NCI-H2171 (cell line): ENCODE data around the gene SYVN1.
A peak's percentile ranks its signal among the peaks of the same experiment; 100 is the strongest.
"Not testable (repeated sequence)": the region's sequence is repeated elsewhere in the genome, so short reads cannot be mapped to it uniquely, and the experiment has no call there.

Experiments used
- DNase-seq: peaks from one replicate; lab custom pipeline; 2025; lab: John Stamatoyannopoulos, UW

Gene SYVN1

DNA sequence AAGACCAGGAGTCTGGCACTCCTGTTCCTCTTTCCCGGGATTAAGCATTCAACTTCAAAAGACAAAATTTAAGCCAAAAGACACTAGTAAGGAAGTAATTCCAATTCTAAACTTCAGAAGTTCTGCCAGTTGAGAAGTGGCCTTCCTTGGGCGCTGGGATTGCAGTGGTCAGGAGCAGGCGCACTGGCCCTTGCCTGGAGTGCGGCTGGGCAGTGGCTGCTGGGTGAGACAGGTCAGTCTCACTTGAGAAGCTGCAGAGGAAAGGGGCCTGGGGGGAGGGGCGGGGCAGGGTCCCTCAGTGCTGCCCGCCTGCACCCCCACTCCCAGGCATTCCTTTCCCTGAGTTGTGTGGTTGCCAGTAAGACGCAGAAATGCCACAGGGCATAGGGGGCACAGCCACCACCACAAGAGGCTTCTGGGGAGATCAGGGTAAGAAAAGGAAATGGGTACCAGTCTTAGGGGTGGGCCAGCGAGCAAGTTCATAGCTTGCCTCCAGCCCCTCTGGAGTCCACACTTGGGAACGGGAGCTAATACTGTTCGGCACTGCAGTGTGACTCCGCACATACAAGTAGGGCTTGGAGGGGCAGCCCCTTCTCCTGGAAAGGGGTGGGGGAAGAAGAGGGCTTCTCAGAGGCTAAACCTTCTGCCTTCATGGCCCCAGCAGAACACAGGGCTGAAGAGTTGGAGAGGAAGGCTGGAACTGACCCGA is 6.7 kb downstream of the SYVN1 start:
- DNase-seq, result no peak

DNA sequence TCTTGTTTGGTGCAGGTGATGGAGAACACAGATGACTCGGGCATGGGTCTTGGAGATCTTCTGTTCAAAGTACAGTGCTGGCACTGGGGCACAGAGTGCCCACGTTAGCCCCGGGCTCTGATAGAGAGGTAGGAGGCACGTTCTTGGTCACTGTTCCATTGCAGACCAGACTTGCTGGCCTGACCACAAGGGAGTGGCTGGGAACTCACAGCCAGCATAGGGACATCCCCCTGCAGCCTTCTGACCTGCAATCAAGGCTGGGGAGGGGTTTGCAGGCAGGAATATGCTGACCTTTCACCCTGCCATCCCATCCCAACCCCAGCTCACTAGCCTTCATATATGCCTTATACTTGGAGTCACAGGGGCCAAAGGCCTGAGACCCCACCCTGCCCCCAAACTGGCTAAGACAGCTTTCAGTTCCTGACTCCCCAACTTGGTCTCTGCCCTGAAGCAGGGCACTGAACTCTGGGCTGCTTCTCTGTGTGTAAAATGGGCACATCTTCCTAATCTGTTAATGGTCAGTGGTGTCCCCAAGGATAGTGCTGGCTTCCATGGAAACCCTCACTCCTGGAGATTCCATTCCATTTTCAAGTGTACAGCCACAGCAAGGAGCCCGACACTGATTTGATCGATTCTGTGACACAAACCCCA is 7.6 kb downstream of the SYVN1 start:
- DNase-seq, result no peak

DNA sequence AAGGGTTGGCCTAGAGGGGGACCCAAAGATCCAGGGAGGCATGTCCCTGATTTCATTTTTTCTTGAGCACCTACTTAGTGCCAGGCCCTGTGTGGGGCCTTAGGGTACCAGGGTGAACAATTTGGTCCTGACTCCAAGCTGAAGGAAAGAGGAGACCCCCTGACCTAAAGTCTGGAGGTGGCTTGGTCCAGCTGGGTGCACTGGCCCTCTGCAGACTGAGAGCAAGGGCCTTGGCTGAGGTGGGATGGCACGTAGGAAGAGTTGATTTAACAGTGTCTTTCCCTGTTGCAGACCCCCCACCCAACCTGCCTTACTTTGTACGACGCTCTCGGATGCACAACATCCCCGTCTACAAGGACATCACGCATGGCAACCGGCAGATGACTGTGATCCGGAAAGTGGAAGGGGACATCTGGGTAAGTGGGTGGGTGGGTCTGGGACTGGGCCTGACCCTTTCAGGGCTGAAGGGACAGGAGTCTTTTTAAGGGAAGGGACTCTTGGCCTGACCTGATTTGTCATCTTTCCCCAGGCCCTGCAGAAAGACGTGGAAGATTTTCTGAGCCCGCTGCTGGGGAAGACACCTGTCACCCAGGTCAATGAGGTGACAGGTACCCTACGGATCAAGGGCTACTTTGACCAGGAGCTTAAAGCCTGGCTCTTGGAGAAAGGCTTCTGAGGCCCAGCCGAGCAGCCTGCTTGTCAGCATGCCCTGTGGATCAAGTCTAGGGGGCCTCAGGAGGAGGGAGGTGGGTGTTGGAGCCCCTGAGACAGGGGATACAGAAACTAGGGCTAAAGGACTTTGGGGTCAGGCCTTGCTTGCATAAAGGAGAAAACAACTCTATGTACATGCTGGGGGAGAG is 8.9 kb downstream of the SYVN1 start:
- no peak for DNase-seq

DNA sequence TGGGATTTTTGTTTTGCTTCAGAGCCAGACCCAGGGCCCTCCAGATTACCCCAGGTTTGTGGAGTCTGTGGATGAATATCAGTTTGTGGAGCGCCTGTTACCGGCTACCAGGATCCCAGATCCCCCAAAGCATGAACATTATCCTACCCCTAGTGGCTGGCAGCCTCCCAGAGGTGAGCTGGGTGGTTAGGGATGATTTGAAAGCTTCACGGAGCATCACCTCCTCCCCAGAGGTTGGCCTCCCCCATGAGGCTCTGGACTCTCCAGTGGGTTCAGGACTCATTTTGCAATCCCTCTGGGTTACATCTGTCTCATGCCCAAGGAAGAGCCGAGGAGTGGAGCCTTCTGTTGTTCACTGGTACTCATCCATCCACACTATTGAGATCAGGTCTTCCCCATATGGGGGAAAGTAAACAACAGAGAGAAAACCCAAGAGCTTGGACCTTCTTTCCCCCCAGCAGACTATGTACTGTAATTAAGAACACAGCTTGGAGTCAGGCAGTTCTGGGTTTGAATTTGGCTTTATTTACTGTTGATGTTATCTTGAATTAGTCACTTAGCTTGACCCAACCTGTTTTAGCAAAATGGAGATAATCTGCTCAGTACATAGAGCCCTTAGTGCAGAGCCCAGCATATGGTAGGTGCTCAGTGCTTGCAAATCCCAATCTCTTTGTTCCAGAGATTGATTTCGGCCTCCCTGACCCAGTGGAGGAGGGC is 9.7 kb downstream of the SYVN1 start:
- DNase-seq, result no peak

DNA sequence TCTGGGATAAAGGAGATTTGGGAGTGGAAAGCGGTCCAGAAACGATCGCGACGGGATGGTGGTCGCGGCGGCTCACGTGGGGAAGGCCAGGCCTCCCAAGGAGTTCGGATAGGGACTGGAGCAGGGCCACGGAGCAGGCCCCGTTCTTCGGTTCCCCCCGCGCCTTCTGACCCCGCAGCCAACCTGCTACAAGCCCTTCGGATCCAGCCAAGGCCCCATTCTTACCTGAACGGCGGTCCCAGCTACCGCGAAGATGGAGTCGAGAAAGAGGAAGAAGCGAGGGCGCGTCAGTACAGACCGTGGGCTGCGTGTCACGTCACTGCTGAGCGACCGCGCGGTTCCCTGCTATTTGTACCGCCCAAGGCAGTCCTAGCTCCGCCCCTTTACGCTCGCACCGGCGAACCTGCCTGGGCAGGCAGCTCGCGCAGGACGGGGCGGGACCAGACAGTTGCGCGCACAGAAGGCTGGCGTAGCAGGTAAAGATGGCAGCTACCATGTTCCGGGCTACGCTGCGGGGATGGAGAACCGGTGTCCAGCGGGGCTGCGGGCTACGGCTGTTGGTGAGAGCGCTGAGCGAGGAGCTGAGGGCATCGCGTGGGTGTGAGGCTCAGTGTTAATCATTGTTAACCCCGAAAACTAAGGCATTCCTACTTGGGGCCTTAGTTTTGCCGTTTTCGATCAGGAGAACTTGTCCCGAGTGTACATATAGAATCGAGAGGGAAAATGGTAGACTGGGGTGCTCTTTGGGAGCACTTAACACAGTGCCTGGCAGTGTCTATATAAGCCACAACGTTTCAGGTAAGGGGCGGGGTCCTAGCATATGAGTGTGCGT is 12.2 kb downstream of the SYVN1 start, which contains the start of the genes FAU and MRPL49:
Gene FAU, minus strand, starts transcription at position 270 of the 832 bp plus-strand sequence. CDS start 321 bp downstream, outside the sequence.
Gene MRPL49, plus strand, starts transcription at position 457 of the 832 bp plus-strand sequence. Its CDS starts 26 bp downstream, at position 483.
- peak; percentile 97 for DNase-seq

DNA sequence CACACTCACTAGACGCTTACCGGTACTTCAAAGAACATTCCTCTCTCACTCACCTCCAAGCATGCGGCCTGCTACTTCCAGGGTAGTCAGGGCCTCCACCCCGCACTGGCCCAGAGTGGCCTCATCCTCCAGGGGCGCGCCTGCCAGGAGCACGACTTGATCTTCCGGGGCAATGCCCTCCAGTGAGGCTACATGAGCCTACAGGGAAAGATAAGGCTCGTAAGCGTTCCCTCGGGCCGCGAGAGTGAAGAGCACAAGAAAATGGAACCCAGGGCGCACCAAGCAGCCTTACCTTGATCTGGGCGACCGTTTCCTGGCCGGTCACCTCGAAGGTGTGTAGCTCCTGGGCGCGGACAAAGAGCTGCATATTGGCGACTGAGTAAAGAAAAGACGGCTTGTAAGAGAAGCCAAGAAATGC is 12.9 kb downstream of the SYVN1 start:
- no peak for DNase-seq

DNA sequence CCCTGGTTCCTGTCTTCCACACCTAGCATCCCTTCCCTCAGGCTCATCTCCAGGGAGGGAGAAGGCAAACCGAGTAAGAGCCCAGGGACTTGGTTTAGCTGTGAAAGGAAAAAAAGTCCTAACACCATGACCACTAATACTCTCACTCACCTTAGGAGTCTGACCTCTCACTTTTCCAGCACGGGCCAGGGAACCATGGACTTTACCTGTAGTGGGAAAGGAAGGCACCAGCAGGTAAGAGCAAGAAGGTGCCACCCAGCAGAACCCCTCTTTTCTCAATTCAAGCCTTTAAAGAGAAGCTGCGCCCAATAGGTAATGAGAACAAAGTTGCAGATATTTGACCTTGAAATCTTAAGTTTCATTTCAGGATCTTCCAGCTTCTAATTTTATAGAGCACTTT is 13.5 kb downstream of the SYVN1 start:
- DNase-seq, result no peak

DNA sequence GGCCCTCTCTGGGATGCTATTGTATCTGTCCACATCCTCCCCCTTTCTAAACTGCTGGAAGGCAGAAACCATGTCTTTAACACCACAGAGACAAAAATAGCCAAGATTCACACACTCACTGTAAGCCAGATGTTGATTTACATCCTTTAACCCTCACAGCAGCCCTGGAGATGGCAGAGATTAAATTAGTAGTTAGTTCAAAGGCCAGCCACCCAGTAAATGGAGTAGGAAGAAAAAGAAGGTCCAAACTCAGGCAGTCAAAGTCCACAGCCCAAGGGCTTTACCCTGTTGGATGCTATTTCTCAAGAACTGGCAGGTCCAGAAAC is 14.7 kb downstream of the SYVN1 start:
- DNase-seq, result no peak

DNA sequence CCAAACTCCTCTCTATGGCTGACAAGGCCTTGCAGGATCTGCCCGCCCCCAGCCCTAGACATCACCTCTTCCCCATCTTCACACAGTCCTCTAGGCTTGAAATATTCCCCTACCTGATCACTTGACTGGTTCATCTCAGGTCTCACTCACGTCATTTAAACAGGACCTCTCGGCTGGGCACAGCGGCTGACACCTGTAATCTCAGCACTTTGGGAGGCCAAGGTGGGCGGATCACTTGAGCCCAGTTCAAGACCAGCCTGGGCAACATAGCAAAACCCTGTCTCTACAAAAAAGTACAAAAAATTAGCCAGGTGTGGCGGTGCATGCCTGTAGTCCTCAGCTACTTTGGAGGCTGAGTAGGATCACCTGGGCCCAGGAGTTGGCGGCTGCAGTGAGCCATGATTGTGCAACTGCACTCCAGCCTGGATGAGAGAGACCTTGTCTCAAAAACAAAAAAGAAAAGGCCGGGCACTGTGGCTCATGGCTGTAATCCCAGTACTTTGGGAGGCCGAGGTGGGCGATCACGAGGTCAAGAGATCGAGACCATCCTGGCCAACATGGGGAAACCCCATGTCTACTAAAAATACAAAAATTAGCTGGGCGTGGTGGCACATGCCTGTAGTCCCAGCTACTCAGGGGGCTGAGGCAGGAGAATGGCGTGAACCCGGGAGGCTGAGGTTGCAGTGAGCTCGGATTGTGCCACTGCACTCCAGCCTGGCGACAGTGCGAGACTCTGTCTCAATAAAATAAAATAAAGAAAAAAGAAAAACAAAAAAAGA is 15.2 kb downstream of the SYVN1 start:
- DNase-seq, result not testable (repeated sequence)

DNA sequence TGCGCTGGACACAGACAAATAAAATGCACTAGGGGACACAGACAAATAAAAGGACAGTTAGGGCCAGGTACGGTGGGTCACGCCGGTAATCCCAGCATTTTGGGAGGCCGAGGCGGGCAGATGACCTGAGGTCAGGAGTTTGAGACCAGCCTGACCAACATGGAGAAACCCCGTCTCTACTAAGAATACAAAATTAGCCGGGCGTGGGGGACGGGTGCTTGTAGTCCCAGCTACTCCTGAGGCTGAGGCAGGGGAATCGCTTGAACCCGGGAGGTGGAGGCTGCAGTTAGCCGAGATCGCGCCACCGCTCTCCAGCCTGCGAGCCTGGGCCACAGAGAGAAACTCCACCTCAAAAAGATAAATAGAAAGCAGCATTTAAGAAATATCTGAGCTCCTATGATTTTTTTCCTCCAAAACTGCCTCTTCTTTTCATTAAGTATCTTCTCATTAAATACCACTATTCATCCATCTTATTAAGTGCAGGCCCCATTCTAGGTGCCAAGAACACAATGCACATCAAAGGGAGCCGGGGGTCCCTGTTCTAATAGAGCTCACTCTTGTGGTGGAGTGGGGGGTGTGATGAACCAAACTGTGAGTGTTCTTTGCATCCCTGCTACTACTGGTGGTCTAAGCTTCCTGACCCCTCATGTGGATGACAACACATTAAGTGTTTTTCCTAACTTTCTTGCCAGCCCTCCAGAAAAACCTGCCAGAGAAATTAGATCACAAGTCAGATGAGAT is 16.1 kb downstream of the SYVN1 start:
- DNase-seq, result no peak

DNA sequence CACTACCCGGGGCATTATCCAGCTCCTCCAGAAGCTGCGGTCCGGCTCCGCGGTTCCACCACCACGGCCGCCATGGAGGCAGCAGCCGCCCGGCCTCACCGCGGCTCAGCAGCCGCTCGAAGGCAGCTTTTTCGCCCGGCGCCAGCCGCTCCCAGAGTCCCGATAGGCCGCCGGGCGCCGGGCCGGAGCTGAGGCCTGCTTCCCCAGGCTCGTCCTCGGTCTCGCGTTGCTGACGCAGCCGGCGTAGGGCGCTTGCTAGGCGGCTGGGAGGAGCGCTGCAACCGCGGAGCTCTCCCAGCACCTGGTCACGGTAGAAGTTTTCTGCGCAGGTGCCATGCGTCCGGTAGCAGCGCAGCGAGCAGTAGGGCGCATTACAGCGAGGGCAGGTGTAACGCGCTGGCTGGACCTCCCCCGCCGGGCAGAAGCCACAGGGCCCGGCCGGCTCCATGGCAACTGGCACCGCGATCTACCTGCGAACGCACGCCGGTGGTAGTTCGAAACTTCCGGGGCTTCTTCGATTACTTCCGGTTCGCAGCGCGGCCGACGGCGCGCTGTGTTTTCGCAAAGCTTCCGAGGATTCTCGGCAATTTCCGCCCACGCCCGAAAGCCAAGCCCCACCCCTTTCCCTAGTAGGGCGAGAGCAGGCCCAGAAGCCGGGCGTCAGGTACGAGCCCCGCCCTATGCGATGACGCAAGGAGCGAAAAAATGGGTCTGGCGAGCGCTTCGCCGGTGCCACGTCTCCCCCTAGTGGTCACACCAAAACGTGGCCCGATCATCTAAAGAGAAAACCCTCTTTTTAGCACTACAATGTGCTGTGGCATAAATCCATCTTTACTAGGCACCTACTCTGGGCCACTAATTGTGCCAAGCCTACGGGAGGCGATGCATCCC is 16.9 kb downstream of the SYVN1 start, which contains the start of gene ZNHIT2:
Gene ZNHIT2, minus strand, starts transcription at position 496 of the 891 bp plus-strand sequence. Its CDS starts 48 bp downstream, at position 448.
- peak; percentile 99 for DNase-seq

DNA sequence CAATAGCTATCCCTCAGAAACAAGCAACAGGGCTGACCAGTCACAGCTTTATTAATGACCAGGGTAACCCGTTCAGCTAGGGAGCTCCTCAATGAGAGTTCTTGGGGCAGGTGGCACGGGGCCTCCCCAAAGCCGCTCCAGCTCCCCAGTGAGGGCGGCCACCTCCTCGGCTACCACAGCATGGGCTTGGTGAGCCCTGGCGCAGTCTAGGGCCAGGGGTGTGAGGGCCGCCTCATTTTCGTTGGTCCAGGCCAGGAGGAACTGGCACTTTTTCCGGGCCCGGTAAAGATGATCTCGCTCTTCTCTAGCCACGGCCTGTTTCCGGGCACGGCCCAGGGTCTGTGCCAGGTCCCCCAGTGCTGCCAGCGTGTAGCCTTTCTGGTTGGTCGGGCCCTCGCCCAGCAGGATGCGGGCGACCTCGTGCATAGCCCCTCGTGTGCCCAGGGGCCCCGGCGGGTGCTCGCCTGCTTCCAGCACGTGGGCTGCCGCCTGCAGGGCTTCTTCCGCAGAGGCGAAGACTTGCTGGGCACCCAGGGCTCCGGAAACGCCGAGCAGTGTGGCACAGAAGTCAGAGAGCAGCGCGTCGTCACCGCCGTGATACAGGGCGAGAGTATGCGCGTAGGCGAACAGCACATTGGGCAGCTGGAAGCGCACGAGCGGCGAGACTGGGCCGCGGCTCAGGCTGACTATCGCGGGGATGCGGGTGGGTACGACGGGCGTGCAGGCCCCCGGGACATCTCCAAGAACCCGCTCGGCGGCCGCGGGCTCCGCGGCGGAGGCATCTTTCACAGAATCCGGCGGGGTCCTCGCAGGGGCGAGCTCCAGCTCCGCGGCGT is 17.7 kb downstream of the SYVN1 start:
- DNase-seq, result no peak

DNA sequence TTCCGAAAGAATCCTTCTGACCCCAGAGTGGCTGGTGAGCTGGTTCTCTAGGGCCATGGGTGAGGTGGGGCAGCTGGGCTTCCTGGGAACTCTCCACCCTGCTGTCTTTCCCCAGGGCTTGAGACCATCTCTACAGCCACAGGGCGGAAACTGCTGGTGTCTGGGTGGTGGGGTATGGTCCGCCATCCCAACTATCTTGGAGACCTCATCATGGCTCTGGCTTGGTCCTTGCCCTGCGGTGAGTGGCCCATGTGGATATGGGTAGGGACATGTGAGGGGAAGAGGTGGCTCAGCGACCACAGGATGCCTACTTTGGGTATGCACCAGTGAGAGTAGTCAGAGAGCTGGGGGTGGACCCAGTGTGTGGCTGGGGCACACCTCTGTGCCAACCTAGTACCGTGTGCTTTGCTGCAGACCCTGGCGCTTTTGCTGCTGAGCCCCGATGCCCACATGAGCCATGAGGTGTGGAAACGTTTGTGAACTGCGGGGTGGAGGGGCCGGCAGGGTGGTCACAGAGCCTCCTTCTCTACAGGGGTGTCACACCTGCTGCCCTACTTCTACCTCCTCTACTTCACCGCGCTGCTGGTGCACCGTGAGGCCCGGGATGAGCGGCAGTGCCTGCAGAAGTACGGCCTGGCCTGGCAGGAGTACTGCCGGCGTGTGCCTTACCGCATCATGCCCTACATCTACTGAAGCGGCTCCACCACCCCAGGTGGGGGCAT is 18.8 kb downstream of the SYVN1 start:
- DNase-seq, result no peak

DNA sequence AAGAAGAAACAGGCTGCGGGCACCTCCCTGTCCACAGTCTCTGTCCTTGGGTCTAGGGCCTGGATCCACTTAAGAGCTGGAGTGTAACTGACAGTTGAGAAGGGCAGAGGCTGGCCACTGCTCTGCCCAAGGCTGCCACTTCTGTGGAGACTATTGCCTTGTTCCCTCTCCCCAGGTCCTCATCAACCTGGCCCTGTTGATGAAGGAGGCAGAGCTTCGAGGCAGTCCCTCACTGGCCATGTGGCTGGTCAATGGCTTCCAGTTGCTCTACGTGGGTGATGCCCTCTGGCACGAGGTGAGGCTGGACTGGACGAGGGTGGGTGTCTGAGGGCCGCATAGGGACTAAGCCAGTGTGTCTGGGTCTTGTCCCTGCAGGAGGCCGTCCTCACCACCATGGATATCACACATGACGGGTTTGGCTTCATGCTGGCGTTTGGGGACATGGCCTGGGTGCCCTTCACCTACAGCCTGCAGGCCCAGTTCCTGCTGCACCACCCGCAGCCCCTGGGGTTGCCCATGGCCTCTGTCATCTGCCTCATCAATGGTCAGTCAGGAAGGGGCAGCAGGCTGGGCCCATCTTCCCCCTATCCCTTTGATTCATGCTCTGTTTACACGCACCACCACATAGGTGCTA is 19.7 kb downstream of the SYVN1 start:
- no peak for DNase-seq

DNA sequence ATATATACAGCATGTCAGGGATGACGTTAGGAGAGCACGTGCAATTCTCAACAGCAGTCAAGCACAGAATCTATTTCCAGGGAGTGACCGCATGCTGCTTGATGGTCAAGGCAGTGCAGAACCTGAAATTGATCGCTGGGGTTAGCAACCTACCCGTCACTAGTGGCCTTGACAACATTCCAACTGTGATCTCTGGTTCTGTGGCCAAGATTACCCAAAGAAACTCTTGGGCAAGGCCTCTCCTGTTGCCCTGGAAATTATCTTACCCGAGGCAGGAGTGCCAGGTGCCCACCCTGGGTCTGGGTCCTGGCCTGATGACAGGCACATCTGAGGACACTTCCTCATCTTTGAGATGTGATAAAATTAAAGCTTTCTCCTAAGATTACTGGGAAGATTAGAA is 20.5 kb downstream of the SYVN1 start:
- no peak for DNase-seq

DNA sequence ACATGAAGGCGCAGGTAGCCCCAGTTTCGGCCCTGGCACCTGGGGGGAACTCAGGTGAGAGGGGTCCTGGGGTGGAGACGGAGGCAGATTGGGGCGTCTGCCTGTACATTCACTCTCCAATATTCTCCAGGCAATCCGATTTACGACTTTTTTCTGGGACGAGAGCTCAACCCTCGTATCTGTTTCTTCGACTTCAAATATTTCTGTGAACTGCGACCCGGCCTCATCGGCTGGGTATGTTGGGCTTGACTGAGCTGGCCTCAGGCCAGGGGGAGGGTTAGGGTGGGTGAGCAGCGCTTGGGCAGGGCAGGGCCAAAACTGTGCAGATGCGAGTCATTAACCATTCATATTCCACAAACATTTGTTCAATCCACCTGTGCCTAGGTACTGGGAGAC is 21.0 kb downstream of the SYVN1 start:
- DNase-seq, result no peak
